Right lobe of liver (tissue), 4 donors: ENCODE data around the gene IBTK.

Experiments used
- POLR2A ChIP-seq: fragments of 450-650 bp; IDR thresholded peaks from one replicate; pipeline ENCODE4 v1.6.1; 2017; ENCODE audit warnings: antibody characterized with exemption, mild to moderate bottlenecking
- TF ChIP-seq, protein P1 (sequence below), 4 donors: fragments of 200-600 bp in 3 of 4; fragments of 450-650 bp in 1 of 4; IDR thresholded peaks; one replicate each; pipeline versions ENCODE4 v1.5.1 to v1.8.0; 2016 to 2022; ENCODE audit warnings: antibody characterized with exemption in 4 of 4, mild to moderate bottlenecking in 2 of 4
- donor health status: DM: no; HTN: no; CAD: no.
- donor health status: DM: no; HTN: no; CAD: no.
- donor health status: DM: no; HTN: yes; CAD: no.

DNA sequence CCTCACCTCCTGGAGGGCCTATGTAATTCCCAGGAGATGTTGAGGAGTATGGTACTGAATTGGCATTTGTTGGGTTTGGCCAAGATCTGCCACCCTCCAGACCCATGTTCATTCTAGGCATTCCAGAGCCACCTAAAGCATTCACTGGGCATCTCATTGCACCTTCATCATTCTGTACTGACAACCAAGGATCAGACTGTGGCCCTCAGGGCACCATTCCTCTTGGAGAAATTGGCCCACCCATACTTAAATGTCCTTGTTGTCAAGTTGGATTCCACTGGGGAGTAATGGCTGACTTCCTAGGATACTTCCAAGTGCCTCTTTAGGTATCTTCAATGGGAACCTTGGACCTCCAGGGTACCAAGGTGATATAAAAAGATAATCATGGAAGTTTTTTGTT, 16.8 kb upstream of the IBTK start:
- TF ChIP-seq, protein P1, sequence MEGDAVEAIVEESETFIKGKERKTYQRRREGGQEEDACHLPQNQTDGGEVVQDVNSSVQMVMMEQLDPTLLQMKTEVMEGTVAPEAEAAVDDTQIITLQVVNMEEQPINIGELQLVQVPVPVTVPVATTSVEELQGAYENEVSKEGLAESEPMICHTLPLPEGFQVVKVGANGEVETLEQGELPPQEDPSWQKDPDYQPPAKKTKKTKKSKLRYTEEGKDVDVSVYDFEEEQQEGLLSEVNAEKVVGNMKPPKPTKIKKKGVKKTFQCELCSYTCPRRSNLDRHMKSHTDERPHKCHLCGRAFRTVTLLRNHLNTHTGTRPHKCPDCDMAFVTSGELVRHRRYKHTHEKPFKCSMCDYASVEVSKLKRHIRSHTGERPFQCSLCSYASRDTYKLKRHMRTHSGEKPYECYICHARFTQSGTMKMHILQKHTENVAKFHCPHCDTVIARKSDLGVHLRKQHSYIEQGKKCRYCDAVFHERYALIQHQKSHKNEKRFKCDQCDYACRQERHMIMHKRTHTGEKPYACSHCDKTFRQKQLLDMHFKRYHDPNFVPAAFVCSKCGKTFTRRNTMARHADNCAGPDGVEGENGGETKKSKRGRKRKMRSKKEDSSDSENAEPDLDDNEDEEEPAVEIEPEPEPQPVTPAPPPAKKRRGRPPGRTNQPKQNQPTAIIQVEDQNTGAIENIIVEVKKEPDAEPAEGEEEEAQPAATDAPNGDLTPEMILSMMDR (IDR thresholded peaks at IDR 0.05), result no peak
- TF ChIP-seq POLR2A, result no peak
